Dedifferentiated amniotic fluid mesenchymal stem cell (primary cell): ENCODE measurements around the gene NDRG4.
A peak's percentile ranks its signal among the peaks of the same experiment; 100 is the strongest.

Experiments used
- DNase-seq: peaks from one replicate; pipeline ENCODE4 v3.0.0-alpha.2; 2016; ENCODE audit errors: extremely low spot score

The NDRG4 gene, protein sequence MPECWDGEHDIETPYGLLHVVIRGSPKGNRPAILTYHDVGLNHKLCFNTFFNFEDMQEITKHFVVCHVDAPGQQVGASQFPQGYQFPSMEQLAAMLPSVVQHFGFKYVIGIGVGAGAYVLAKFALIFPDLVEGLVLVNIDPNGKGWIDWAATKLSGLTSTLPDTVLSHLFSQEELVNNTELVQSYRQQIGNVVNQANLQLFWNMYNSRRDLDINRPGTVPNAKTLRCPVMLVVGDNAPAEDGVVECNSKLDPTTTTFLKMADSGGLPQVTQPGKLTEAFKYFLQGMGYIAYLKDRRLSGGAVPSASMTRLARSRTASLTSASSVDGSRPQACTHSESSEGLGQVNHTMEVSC

DNA sequence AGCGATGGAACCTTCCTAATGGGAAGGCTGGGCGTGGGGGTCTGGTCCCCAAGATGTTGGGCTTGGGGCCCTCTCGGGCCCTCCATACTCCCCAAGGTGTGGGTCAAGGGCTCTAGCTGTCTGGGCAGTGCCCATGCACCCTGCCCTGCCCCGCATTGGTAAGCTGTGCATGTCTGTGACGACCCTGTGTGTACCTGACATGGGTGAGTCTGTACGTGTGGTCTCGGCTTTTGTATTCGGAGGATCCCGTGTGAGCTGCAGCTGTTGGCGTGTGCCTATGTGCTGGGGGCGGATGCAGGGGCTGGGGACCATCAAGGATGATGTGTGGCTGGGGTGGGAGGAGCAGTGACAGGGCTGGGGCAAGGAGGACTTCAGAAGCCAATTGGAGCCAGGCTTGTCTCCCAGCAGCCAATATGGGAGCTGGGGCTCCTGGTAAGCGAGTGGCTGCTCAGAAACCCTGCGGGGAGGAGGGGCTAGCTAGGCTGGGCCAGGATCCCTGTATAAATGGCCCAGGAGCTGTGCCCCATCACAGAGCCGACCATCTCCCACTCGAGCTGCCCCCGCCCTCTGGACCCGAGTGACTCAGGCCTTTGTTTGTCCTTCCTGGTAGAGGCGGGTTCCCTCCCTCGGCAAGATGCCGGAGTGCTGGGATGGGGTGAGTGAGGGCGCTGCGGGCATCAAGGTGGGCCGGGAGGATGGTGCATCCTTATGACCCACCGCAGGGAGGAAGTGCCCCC lies at the start of gene NDRG4:
Gene NDRG4, plus strand, starts transcription at position 529 of the 737 bp plus-strand sequence. Its CDS starts 106 bp downstream, at position 635.
- peak; percentile 63 for DNase-seq

DNA sequence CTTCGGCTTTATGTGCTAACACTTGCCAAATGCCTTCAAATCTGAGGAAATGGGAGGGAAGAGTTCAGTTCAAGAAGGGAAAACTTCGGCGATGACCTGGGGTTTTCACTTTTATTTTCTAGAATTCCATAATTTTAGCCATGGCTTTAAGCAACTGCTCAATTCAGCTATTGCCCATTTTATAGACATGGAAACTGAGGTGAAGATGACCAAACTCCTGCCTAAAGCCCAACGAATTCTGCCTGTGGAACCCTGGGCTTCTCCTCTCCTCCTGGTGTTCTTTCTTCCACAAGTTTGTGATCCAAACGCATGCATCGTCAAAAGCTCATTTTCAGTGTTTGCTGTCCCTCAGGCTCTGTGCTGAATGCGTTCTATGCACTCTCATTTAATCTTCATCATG lies 49.4 kb upstream of the NDRG4 start:
- no peak for DNase-seq

DNA sequence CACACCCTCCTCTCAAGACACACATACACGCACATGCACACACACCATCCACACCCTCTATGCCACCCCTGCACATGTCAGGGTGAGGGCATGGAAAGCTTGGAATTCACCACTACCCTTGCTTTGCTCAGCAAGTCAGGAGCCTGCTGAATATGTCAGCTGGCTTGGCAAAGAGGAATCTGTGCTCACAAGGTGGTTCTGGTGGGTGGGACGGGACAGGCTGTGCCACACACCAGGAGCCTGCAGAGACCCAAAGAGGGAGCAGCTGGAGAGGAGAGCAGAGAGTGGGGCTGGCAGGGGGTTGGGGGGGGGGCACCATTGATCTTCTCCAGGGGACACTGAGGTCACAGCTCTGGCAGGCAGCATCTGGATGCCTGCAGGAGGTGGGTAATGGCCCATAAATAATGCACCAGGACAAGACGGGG lies 48.7 kb upstream of the NDRG4 start:
- DNase-seq = no peak

DNA sequence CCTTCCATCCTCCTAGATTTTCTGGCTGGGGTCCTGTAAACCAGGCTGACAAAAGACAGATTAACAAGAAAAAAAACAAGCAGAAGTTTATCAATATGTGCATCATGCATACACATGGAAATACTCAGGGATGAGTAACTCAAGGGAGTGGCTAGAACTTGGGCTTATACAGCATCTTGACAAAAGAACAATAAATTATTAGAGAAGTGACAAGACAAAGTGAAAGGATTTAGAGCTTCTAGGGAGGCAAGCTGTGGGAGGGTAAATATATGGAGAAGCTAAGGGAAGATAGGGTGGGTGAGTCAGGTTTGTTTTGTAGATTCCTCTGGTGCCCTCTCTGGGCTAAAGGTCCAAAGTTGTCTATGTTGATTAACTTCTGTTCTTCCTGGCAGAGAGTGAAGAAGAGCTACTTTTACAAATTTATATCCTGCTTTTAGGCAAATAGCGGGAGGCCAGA lies 48.0 kb upstream of the NDRG4 start:
- no peak for DNase-seq

DNA sequence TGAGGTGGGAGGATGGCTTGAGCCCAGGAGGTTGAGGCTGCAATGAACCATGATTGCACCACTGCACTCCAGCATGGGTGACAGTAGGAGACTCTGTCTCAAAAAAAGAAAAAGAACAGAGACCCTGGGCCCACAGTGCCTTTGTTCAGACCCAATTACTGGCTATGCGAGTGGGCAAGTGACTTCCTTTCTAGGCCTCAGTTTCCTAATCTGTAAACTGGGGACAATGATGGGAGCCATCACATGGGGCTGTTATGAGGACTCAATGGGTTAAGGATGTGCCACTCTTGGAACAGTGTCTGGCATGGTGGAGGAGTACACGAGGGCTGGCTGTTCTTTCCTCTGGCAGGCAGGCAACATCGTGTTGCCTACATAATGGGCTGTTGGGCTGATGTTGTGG lies 47.3 kb upstream of the NDRG4 start:
- no peak for DNase-seq

DNA sequence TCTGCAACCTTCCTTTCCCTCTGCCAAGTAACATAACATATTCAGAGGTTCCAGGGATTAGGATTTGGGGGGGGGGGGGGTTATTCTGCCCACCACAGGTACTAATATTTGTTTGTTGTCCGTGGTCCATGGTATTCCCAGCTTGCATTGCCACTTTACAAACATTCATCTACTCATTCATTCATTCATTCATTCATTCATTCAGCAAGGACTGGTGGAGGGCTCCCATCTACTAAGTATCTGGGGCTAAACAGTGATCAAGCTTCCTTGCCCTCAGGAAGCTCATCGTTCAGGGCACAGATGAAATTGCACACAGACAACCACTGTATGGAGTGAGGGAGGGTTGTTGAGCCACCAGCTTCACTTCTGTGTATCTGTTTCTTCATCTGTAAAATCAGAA lies 45.8 kb upstream of the NDRG4 start:
- DNase-seq = no peak

DNA sequence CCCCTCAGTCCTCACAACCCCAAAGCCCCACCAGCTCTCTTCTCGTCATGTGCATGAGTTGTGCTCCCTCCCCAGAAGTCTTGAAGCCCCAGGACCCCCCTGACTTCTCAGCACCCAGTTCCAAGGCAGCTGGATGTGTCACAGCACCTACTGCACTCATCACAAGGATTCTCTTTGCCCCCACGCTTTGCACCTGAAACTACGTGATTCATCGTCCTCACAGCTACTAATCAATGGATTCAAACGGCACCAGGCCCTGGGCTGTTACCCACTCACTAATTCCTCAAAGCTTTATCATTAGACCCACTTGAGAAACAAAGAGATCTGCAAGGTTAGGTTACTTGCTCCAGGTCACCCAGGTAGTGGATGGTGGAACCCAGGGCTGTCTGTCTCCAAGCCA lies 45.1 kb upstream of the NDRG4 start:
- no peak for DNase-seq

DNA sequence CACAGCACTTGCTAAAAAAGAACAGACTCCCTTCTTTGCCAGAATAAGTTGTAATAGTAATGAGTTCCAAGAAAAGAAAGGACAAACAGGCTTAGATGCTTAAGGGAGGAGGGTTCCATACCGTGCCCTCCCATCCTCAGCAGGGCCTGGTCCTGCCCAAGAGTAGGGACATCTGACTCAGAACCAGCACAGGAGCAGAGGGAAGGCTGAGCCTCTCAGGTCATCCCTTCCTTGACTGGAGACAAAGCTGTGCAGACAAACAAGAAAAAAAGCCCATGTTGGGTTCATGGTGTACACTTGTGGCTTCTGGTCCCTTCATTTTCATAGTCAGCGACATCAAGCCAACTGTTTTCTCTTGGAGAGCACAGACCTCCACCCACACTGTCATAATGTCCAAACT lies 44.2 kb upstream of the NDRG4 start:
- no peak for DNase-seq

DNA sequence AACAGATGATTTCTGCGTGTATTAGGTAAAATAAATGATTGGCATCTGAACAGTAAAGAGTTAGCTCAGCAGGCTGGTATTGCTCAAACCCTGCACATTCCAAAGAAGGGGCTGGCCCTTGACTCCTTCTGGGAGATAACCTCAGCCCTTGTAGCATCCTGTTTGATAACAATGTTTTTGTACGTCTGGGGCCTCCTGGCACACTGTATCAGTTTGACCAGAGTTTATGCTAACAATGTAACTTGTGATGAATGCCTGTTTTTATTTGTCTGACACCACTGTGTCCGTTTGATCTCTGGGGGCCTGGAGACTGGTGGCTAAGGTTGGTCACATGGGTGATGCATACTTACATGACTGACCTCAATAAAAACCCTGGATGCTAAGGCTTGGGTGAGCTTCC lies 43.8 kb upstream of the NDRG4 start:
- DNase-seq = no peak

DNA sequence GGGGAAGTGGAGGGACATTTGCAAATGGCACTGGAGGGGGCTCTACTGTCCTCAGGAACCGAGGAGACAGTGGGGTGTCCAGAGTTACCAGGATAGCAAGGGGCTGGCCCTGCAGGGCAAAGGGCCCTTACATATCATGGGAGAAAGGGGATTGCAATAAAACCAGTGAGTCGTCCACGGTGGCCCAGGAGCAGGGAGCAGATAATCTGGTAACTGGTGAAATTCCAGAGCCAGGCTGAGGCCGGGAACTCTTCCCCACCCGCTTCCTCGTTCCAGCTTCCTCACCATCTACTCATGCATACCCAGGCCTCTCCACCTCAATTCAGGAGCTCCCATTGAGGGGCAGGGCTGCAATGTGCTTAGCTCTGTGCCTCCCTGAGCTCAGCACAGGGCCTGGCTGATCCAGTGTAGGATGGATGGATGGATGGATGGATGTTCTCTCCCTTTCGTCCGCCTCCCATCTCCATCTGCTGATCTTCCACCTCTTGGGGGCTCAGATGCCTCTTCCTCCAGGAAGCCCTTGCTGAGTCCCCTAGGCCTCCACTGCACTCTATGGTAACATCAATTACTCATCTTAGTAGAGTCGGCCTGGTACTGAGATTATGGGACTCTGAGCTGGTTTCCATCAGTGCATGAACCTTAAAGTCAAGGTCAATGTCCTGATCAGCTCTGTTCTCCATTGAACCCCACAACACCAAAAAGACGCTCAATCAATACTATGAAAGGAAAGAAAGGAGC lies 41.2 kb upstream of the NDRG4 start:
- no peak for DNase-seq

DNA sequence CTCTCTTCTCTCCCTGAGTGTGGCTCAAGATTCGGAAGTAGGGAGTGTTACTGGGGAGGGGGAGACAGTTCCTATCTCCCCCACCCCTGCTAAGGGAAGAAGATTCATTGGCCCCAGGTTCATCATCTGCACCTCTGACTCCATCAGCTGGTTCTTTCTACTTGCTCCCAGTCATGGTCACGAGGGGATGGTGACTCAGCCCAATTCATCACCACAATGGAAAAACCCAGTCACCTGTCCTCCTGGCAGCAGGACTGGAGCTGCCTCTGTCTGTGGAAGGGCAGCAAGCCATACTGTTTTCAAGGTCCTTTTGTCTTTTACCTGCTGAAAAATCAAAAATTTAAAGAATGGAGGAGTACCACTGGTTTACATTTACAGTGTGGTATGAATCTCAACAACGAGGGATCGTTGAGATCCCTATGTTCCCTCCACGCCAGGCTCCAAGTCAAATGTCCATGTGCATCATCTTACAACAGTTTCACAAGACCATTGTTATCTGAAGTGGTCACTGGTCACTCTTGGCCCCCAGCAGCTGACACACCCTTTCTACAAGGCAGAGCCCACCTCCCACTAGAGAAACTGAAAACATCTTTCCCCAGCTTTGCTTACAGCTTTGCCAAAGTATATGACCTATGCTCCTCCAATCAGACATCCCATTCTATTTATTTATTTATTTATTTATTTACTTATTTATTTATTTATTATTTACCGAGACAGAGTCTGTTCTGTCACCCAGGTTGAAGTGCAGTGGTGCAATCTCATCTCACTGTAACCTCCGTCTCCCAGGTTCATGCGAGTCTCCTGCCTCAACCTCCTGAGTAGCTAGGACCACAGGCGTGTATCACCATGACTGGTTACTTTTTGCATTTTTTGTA lies 40.4 kb upstream of the NDRG4 start:
- no peak for DNase-seq

DNA sequence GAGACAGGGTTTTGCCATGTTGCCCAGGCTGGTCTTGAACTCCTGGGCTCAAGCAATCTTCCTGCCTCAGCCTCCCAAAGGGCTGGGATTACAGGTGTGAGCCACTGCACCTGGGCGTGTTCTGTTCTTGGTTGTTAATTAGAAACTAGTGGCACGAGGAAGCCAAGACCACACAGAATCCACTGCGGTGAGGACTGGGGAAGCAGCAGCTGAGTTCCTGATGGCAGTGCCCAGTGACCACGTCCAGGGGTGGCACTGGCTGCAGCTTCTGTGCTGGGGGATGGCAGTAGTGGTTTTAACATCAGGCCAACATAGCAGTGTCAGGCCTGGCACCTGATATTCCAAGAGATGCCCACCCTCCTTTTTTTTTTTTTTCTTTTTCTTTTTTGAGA lies 39.7 kb upstream of the NDRG4 start:
- no peak for DNase-seq

DNA sequence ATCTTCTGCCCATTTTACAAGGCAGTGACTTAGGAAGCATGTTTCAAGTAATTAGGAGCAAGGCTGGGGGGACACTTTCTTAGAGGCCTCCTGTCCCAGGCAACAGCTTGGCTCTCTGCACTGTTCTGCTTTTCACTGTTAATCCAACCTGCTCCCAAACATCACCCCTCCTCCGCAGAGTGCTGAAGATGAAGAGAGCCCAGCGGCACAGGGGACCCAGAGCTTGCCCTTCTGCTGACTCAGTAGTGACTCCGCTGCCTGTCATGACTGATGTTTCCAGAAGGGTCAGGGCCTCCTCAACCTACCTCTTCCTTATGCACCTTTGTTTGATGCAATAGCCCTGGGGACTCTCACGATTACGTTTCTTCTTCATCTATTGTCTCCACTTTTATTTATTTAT lies 38.9 kb upstream of the NDRG4 start:
- DNase-seq = no peak

DNA sequence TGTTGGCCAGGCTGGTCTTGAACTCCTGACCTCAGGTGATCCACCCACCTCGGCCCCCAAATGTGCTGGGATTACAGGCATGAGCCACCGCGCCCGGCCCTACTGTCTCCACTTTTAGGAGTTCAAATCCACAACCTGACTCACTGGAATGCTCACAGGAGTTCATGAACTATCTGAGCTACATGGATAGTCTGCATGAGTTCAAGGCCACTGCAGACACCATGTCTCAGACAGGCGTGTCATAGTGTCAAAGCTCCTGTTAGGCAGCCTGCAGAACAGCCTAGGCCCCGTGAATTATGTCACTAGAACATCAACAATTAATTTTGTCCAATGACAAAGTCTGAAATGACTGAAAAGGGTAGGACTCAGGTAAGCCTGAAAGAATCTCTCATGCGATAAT lies 38.3 kb upstream of the NDRG4 start:
- no peak for DNase-seq

DNA sequence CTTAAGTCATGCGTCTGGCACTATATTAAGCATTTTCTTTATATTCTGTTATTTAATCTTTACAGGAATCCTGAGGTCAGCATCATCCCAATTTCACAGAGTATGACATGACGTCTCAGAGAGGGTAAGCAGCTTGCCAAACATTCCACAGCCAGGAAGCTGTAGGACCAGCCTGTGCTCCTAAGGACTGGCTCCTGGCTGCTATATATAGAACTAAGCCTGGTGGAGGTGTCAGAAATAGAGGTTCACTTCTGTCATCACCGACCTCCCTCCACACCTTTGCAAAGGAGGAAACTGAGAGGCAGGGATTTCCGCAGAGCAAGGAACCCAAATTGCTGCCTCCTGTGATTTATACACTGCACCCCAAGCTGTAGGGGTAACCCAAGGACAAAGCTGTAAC lies 37.9 kb upstream of the NDRG4 start:
- DNase-seq = no peak

DNA sequence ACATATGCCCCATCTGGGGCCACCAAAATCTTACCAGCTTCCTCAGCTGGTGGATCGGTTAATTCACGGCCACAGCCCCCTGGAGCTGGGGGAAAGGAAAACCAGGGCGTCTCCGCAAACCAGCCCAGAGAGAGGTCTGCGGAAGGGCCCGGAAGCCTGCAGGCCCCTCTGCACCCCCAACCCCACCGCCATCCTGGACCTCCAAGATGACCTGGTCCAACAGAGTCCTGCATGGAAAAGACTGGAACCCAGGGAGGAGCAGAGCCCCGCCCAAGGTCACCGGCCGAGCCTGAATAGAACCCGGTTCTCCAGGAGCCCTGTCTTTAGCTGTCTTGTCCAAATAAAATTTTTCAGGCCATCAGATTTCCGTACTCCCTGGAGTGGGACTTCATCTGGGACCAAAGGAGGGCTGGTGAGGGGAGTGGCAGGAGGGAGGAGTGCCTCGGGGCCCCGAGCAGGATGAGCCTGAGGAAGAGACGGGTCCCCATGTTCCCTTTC lies 37.4 kb upstream of the NDRG4 start:
- no peak for DNase-seq

DNA sequence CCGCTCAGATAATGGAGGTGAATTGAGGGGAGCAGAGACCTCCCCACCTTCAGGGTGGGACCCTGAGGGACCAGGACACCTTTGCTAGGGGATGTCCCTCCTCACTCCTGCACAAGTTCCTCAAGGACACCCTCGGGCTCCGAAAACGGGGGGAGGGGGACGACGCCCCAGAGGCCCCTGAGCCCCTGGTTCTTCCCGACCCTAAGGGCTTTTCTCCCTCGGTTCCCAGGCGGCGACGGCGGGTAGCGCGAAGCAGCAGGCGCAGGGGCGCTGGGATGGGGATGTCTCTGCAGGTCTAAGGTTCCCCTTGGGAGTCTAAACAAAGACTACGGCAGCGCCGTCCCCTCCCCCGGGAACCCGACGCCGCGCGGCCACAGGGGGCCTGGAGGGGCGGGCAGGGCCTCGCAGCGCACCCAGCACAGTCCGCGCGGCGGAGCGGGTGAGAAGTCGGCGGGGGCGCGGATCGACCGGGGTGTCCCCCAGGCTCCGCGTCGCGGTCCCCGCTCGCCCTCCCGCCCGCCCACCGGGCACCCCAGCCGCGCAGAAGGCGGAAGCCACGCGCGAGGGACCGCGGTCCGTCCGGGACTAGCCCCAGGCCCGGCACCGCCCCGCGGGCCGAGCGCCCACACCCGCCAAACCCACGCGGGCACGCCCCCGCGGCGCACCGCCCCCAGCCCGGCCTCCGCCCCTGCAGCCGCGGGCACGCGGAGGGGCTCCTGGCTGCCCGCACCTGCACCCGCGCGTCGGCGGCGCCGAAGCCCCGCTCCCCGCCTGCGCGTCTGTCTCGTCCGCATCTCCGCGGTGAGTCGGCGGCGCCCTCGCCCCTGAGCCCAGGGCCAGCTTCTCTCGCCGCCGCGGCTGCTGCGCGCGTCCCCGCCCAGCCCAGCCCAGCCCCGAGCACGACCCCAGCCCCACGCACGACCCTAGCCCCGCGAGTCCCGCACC lies 36.7 kb upstream of the NDRG4 start:
- DNase-seq = no peak

DNA sequence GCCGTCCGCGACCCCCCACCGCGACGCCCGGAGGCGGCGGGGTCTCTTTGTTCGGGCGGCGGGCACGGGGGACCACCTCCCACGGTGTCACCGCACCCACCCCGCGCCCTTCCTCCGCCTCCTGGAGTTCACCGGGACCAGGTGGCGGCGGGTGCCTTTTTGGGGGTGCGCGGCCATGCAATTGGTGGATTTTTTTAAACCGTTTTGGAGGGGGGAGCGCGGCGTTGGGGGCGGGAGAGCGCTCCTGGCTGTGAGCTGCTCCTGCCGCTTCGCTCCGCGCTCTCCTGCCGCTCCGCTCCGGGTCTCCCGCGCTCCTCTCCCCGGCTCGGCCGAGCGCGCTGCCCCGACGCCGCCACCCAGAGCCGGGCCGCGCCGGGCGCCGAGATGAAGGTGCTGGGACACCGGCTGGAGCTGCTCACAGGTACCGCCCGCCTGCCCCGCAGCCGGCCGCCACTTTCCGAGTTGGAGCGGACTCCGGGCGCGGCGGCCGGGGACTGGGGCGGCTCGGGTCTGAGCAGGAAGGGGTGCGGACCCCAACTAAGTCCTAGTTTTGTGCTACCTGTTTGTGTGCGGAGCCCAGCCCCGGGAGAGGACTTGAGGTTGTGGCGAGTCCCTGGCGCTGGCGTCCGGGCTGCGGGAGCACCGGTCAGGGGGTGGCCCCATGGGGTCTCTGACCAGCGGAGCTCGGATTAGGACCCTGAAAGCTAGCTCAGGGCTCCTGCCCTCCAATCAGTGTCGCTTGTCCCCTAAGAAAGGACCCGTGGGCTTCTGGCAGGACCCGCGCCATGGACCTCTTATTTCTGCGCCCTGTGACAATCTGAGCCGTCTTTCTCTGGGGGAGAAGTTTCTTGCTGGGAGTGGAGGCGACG lies 35.7 kb upstream of the NDRG4 start:
- DNase-seq = no peak
